GM18858 (cell line): ENCODE results near the gene NTNG1.
A peak's percentile ranks its signal among the peaks of the same experiment; 100 is the strongest.
"Not testable (repeated sequence)": the region's sequence is repeated elsewhere in the genome, so short reads cannot be mapped to it uniquely, and the experiment has no call there.

Source experiments
- ATAC-seq: cut with Tn5 transposase; IDR thresholded peaks from one replicate; pipeline ENCODE4 v1.9.1; 2021; ENCODE audit not compliant: unreplicated experiment

Gene NTNG1

GRCh38 chr1:107140703-107141490 is at the start of gene NTNG1:
NTNG1 (plus strand) TSS chr1:107141039.
- peak; percentile 15 for ATAC-seq

- ATAC-seq = no peak
Observed at GRCh38 chr1:107091418-107091817, 49.4 kb upstream of the NTNG1 start.

- not testable (repeated sequence) for ATAC-seq
Observed at GRCh38 chr1:107093395-107093794, 47.4 kb upstream of the NTNG1 start.

GRCh38 chr1:107095647-107096046 is 45.2 kb upstream of the NTNG1 start:
- no peak for ATAC-seq

- ATAC-seq = no peak
Observed at GRCh38 chr1:107096690-107097089, 44.1 kb upstream of the NTNG1 start.

- ATAC-seq = no peak
Observed at GRCh38 chr1:107098961-107099360, 41.9 kb upstream of the NTNG1 start.

GRCh38 chr1:107100331-107100984 is 40.4 kb upstream of the NTNG1 start:
- ATAC-seq = no peak

GRCh38 chr1:107105914-107106313 is 34.9 kb upstream of the NTNG1 start:
- ATAC-seq = no peak

GRCh38 chr1:107110326-107110725 is 30.5 kb upstream of the NTNG1 start:
- no peak for ATAC-seq

- ATAC-seq = no peak
Observed at GRCh38 chr1:107116306-107116790, 24.5 kb upstream of the NTNG1 start.

- ATAC-seq = no peak
Observed at GRCh38 chr1:107122225-107122624, 18.6 kb upstream of the NTNG1 start.

GRCh38 chr1:107123741-107124140 is 17.1 kb upstream of the NTNG1 start:
- ATAC-seq = no peak

GRCh38 chr1:107124694-107125093 is 16.1 kb upstream of the NTNG1 start:
- ATAC-seq = no peak

- peak; percentile 61 for ATAC-seq
Observed at GRCh38 chr1:107132195-107132594, 8.6 kb upstream of the NTNG1 start.

- ATAC-seq = peak; percentile 46
Observed at GRCh38 chr1:107132780-107133179, 8.1 kb upstream of the NTNG1 start.

GRCh38 chr1:107135463-107135862 is 5.4 kb upstream of the NTNG1 start:
- no peak for ATAC-seq

GRCh38 chr1:107138166-107138565 is 2.7 kb upstream of the NTNG1 start:
- ATAC-seq = no peak

GRCh38 chr1:107138767-107139445 is 1.9 kb upstream of the NTNG1 start:
- no peak for ATAC-seq

- peak; percentile 35 for ATAC-seq
Observed at GRCh38 chr1:107139833-107140702, 771 bp upstream of the NTNG1 start.

GRCh38 chr1:107141491-107142126 is 770 bp downstream of the NTNG1 start:
- ATAC-seq = peak; percentile 39
